CD4-positive, CD25-positive, alpha-beta regulatory T cell (primary cell): ENCODE measurements around the gene UBB. TPM values are rescaled to one million over a fixed set of nuclear protein-coding genes. Genes with fewer than 3 reads are reported as not detected.

Experiments
- ATAC-seq, 2 donors: fragments of 150-1000 bp; cut with Tn5 transposase; one replicate each; pipeline ENCODE4 v1.10.0; 2021; ENCODE audit warnings: low read depth in 2 of 2, moderate number of reproducible peaks in 2 of 2, moderate library complexity in 1 of 2
- DNase-seq, 3 donors: peaks; one replicate each; pipeline versions ENCODE4 v3.0.0 to v3.0.0-alpha.2; 2012 to 2022; ENCODE audit warnings: mixed read lengths in 1 of 3
- H3K27ac ChIP-seq: one replicate; pipeline ENCODE4 v1.7.0; 2013; ENCODE audit warnings: mild to moderate bottlenecking, low read length; ENCODE audit not compliant: insufficient read depth, poor library complexity, severe bottlenecking
- H3K27me3 ChIP-seq: one replicate; pipeline ENCODE4 v1.7.0; 2013; ENCODE audit warnings: low read length; ENCODE audit not compliant: control insufficient read depth, insufficient read depth
- H3K36me3 ChIP-seq: one replicate; pipeline ENCODE4 v1.7.0; 2013; ENCODE audit warnings: mild to moderate bottlenecking, low read length, moderate library complexity; ENCODE audit not compliant: control insufficient read depth, insufficient read depth
- H3K4me1 ChIP-seq: 2 replicates; pipeline ENCODE4 v1.7.0; 2013; ENCODE audit warnings: mild to moderate bottlenecking, low read length; ENCODE audit not compliant: insufficient read depth, control insufficient read depth, poor library complexity, severe bottlenecking
- H3K4me3 ChIP-seq: one replicate; pipeline ENCODE4 v1.7.0; 2013; ENCODE audit warnings: low read depth, mild to moderate bottlenecking, low read length, moderate library complexity
- H3K9me3 ChIP-seq, 2 experiments: 1 replicate in 1 of 2; 2 replicates in 1 of 2; pipeline ENCODE4 v1.7.0; 2013; ENCODE audit warnings: low read length in 2 of 2, mild to moderate bottlenecking in 1 of 2, moderate library complexity in 1 of 2; ENCODE audit not compliant: control insufficient read depth in 2 of 2
- H3K27ac Mint-ChIP-seq, 3 donors: one replicate each; pipeline ENCODE4 v1.8.0; 2020 to 2022; ENCODE audit warnings: mild to moderate bottlenecking in 3 of 3, mixed read lengths in 3 of 3, moderate library complexity in 2 of 3
- H3K27me3 Mint-ChIP-seq: one replicate; pipeline ENCODE4 v1.8.0; 2022; ENCODE audit warnings: mild to moderate bottlenecking, mixed read lengths
- H3K36me3 Mint-ChIP-seq: one replicate; pipeline ENCODE4 v1.8.0; 2020; ENCODE audit warnings: mixed read lengths
- H3K4me1 Mint-ChIP-seq, 4 donors: one replicate each; pipeline ENCODE4 v1.8.0; 2020 to 2022; ENCODE audit warnings: mixed read lengths in 4 of 4, mild to moderate bottlenecking in 1 of 4
- H3K4me3 Mint-ChIP-seq, 4 donors: one replicate each; pipeline ENCODE4 v1.8.0; 2020 to 2022; ENCODE audit warnings: mild to moderate bottlenecking in 4 of 4, mixed read lengths in 4 of 4, moderate library complexity in 3 of 4
- H3K9me3 Mint-ChIP-seq, 7 donors: one replicate each; pipeline ENCODE4 v1.8.0; 2020 to 2022; ENCODE audit warnings: mixed read lengths in 7 of 7, mild to moderate bottlenecking in 3 of 7, moderate library complexity in 2 of 7
- polyA plus RNA-seq, 4 donors: library from polyadenylated mRNA; unstranded; fragments of 300-500 nt; fragmentation: Illumina TruSeq; gene quantifications; one replicate each; pipeline ENCODE4 v1.2.3, GENCODE V29; 2021
- total RNA-seq: library from RNA; stranded (reverse); gene quantifications from one replicate; pipeline ENCODE4 v1.2.3, GENCODE V29; 2022

The UBB gene
- total and polyA plus RNA-seq, 5 donors from 2014 or later, result 953 to 2,206 (median 1,810) TPM

GRCh38 chr17:16346721-16347271 is 34.1 kb upstream of the UBB start:
- peaks cover under 1% of the 10 kb centered on the region for H3K4me1 ChIP-seq
- H3K4me3 ChIP-seq, result no peak overlapping the region
- no peak overlapping the region for H3K27ac ChIP-seq
- Mint-ChIP-seq H3K9me3 (no peaks in the 10 kb centered on the region), H3K4me3 (no peak overlapping the region), H3K27ac (peak overlapping the region in 1 of 3 donors; percentile 35), H3K36me3 (peaks cover 19% of the 10 kb centered on the region), H3K4me1 (peaks cover 0 to 13% (median 4%) of the 10 kb centered on the region in 4 donors), H3K27me3 (peaks cover 7% of the 10 kb centered on the region)
- H3K36me3 ChIP-seq, result peaks cover 13% of the 10 kb centered on the region
- ATAC-seq, result no peak
- H3K9me3 ChIP-seq, result no peaks in the 10 kb centered on the region
- no peaks in the 10 kb centered on the region for H3K27me3 ChIP-seq
- no peak for DNase-seq

- DNase-seq, result no peak
- Histone ChIP-seq H3K27me3 (no peaks in the 10 kb centered on the region), H3K4me3 (no peak overlapping the region), H3K27ac (no peak overlapping the region), H3K4me1 (peaks cover 13% of the 10 kb centered on the region), H3K9me3 (no peaks in the 10 kb centered on the region), H3K36me3 (no peaks in the 10 kb centered on the region)
- Mint-ChIP-seq H3K4me3 (peak overlapping the region in 1 of 4 donors; percentile 47), H3K27ac (peak overlapping the region in 1 of 3 donors; percentile 5), H3K4me1 (peaks cover 4 to 22% (median 13%) of the 10 kb centered on the region in 4 donors), H3K27me3 (peaks cover 16% of the 10 kb centered on the region), H3K36me3 (peaks cover 19% of the 10 kb centered on the region), H3K9me3 (no peaks in the 10 kb centered on the region)
- ATAC-seq, result no peak
Observed at GRCh38 chr17:16348586-16348985, 32.3 kb upstream of the UBB start.

GRCh38 chr17:16349431-16349830 is 31.5 kb upstream of the UBB start:
- no peaks in the 10 kb centered on the region for H3K36me3 ChIP-seq
- peak overlapping the region in 2 of 3 donors; percentile 12 to 71 for H3K27ac Mint-ChIP-seq
- peaks cover 15% of the 10 kb centered on the region for H3K4me1 ChIP-seq
- peaks cover 8 to 22% (median 15%) of the 10 kb centered on the region in 4 donors for H3K4me1 Mint-ChIP-seq
- no peaks in the 10 kb centered on the region for H3K27me3 ChIP-seq
- no peak overlapping the region for H3K27ac ChIP-seq
- ATAC-seq, result no peak
- peak overlapping the region in 1 of 4 donors; percentile 54 for H3K4me3 Mint-ChIP-seq
- peaks cover 20% of the 10 kb centered on the region for H3K27me3 Mint-ChIP-seq
- DNase-seq, result no peak
- no peak overlapping the region for H3K4me3 ChIP-seq
- no peaks in the 10 kb centered on the region for H3K9me3 ChIP-seq
- peaks cover 0 to 2% (median 0%) of the 10 kb centered on the region in 7 donors for H3K9me3 Mint-ChIP-seq
- peaks cover 11% of the 10 kb centered on the region for H3K36me3 Mint-ChIP-seq

- Mint-ChIP-seq H3K4me3 (peak overlapping the region; percentile 89 to 98 (median 94)), H3K9me3 (peaks cover 0 to 2% (median 0%) of the 10 kb centered on the region in 7 donors)
Observed at GRCh38 chr17:16351831-16352230, 29.1 kb upstream of the UBB start.

GRCh38 chr17:16352303-16352666 is 28.6 kb upstream of the UBB start:
- H3K4me3 Mint-ChIP-seq, result peak overlapping the region; percentile 89 to 98 (median 94)
- Histone ChIP-seq H3K36me3 (no peaks in the 10 kb centered on the region), H3K9me3 (no peaks in the 10 kb centered on the region), H3K27me3 (no peaks in the 10 kb centered on the region), H3K27ac (no peak overlapping the region), H3K4me3 (peak overlapping the region; percentile 68), H3K4me1 (peaks cover 15% of the 10 kb centered on the region)
- H3K9me3 Mint-ChIP-seq, result peaks cover 0 to 2% (median 0%) of the 10 kb centered on the region in 7 donors
- H3K27me3 Mint-ChIP-seq, result peaks cover 20% of the 10 kb centered on the region
- H3K36me3 Mint-ChIP-seq, result peaks cover 9% of the 10 kb centered on the region
- peak overlapping the region; percentile 66 to 84 (median 83) for H3K27ac Mint-ChIP-seq
- DNase-seq, result peak in 2 of 3 donors; percentile 14 to 47
- no peak for ATAC-seq
- peaks cover 8 to 25% (median 17%) of the 10 kb centered on the region in 4 donors for H3K4me1 Mint-ChIP-seq

More at GRCh38 chr17:16351831-16352230, 29.1 kb upstream of the UBB start:
- H3K4me1 Mint-ChIP-seq, result peaks cover 8 to 24% (median 16%) of the 10 kb centered on the region in 4 donors
- H3K27ac Mint-ChIP-seq, result peak overlapping the region; percentile 66 to 84 (median 83)
- peaks cover 15% of the 10 kb centered on the region for H3K4me1 ChIP-seq
- no peaks in the 10 kb centered on the region for H3K9me3 ChIP-seq
- H3K4me3 ChIP-seq, result peak overlapping the region; percentile 61
- no peak for DNase-seq
- peaks cover 20% of the 10 kb centered on the region for H3K27me3 Mint-ChIP-seq
- no peaks in the 10 kb centered on the region for H3K36me3 ChIP-seq
- peaks cover 9% of the 10 kb centered on the region for H3K36me3 Mint-ChIP-seq
- no peak overlapping the region for H3K27ac ChIP-seq
- ATAC-seq, result no peak
- no peaks in the 10 kb centered on the region for H3K27me3 ChIP-seq

- Histone ChIP-seq H3K4me1 (peaks cover 15% of the 10 kb centered on the region), H3K36me3 (no peaks in the 10 kb centered on the region), H3K4me3 (peak overlapping the region; percentile 68), H3K9me3 (no peaks in the 10 kb centered on the region), H3K27me3 (no peaks in the 10 kb centered on the region), H3K27ac (no peak overlapping the region)
- peaks cover 8 to 22% (median 16%) of the 10 kb centered on the region in 4 donors for H3K4me1 Mint-ChIP-seq
- peaks cover 0 to 2% (median 0%) of the 10 kb centered on the region in 7 donors for H3K9me3 Mint-ChIP-seq
- ATAC-seq (peak; percentile 52 to 57), DNase-seq (peak; percentile 6 to 57 (median 39))
- peak overlapping the region; percentile 66 to 84 (median 83) for H3K27ac Mint-ChIP-seq
- H3K27me3 Mint-ChIP-seq, result peaks cover 20% of the 10 kb centered on the region
- peak overlapping the region; percentile 89 to 98 (median 94) for H3K4me3 Mint-ChIP-seq
- H3K36me3 Mint-ChIP-seq, result peaks cover 9% of the 10 kb centered on the region
Observed at GRCh38 chr17:16352667-16353316, 28.1 kb upstream of the UBB start.

- H3K27ac Mint-ChIP-seq, result peak within 1 kb of the TSS; percentile 83 to 88 (median 86)
- H3K27me3 ChIP-seq, result no peaks in the 10 kb centered on the region
- H3K27me3 Mint-ChIP-seq, result peaks cover 25% of the 10 kb centered on the region
- H3K36me3 Mint-ChIP-seq, result peaks cover 9% of the 10 kb centered on the region
- no peaks in the 10 kb centered on the region for H3K36me3 ChIP-seq
- H3K4me3 Mint-ChIP-seq, result peak within 1 kb of the TSS; percentile 89 to 98 (median 94)
- H3K4me1 Mint-ChIP-seq, result peaks cover 8 to 22% (median 16%) of the 10 kb centered on the region in 4 donors
- peaks cover 15% of the 10 kb centered on the region for H3K4me1 ChIP-seq
- peak; percentile 54 to 66 (median 64) for DNase-seq
- H3K9me3 Mint-ChIP-seq, result peaks cover 0 to 2% (median 0%) of the 10 kb centered on the region in 7 donors
- peak; percentile 81 to 84 for ATAC-seq
- peak within 1 kb of the TSS; percentile 29 for H3K27ac ChIP-seq
- H3K4me3 ChIP-seq, result peak within 1 kb of the TSS; percentile 68
- no peaks in the 10 kb centered on the region for H3K9me3 ChIP-seq
Observed at GRCh38 chr17:16353317-16354174, 27.3 kb upstream of the UBB start, which contains the start of gene CENPV. Gene CENPV (minus strand): TSS chr17:16353469. CDS start chr17:16353436, 33 bp downstream.
